ENCODE measurements around the gene NPRL2. TPM values are rescaled to one million over a fixed set of nuclear protein-coding genes. Genes with fewer than 3 reads are reported as not detected.
A peak's percentile ranks its signal among the peaks of the same experiment; 100 is the strongest.

The NPRL2 gene
- total and polyA plus RNA-seq, 7 donors: 16.8 to 28.5 (median 19.1) TPM

DNA sequence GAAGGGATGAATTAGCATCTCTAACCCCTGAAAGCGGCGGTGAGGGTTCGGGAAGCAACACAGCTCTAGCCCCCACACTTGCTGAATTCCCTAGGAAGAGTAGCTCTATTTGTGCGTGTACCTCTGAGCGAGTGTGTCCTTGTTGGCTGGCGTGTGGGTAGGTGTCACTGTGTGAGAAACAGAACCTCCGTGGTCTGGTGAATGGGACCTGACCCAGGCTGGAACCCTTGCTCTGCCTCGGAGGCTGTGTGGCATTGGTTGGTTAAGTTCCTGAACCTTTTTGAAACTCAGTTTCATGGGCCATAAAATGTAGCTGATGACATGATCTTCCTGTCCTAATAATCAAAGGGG lies 9.2 kb upstream of the NPRL2 start:
- no peaks in the 10 kb centered on the region for H3K9me3 ChIP-seq
- H3K27me3 ChIP-seq: no peaks in the 10 kb centered on the region
- WGBS, 2 donors: 30 to 31% methylated on average over 8 of the region's 8 CpGs
- peak overlapping the region in 2 of 4 donors; percentile 90 to 93 for H3K27ac ChIP-seq
- DNase-seq: no peak
- peak overlapping the region in 3 of 4 donors; percentile 69 to 84 (median 72) for H3K4me3 ChIP-seq
- intact Hi-C loops (cut with DNase I): loop anchor here (5.0 to 10.0 kb wide), 2 partner anchors 258 to 1035 kb away; partner anchors contain the start of genes MAPKAPK3 and RBM15B
- TF ChIP-seq POLR2A (IDR thresholded peaks at IDR 0.05): no peak
- no peak for TF ChIP-seq POLR2AphosphoS5 (IDR thresholded peaks at IDR 0.05)
- no peak for TF ChIP-seq EP300 (IDR thresholded peaks at IDR 0.05)
- TF ChIP-seq, protein P1, sequence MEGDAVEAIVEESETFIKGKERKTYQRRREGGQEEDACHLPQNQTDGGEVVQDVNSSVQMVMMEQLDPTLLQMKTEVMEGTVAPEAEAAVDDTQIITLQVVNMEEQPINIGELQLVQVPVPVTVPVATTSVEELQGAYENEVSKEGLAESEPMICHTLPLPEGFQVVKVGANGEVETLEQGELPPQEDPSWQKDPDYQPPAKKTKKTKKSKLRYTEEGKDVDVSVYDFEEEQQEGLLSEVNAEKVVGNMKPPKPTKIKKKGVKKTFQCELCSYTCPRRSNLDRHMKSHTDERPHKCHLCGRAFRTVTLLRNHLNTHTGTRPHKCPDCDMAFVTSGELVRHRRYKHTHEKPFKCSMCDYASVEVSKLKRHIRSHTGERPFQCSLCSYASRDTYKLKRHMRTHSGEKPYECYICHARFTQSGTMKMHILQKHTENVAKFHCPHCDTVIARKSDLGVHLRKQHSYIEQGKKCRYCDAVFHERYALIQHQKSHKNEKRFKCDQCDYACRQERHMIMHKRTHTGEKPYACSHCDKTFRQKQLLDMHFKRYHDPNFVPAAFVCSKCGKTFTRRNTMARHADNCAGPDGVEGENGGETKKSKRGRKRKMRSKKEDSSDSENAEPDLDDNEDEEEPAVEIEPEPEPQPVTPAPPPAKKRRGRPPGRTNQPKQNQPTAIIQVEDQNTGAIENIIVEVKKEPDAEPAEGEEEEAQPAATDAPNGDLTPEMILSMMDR (IDR thresholded peaks at IDR 0.05): no peak
- H3K4me1 ChIP-seq: peaks cover 0 to 56% (median 40%) of the 10 kb centered on the region in 4 donors
- H3K36me3 ChIP-seq: peaks cover 5 to 27% (median 9%) of the 10 kb centered on the region in 4 donors

DNA sequence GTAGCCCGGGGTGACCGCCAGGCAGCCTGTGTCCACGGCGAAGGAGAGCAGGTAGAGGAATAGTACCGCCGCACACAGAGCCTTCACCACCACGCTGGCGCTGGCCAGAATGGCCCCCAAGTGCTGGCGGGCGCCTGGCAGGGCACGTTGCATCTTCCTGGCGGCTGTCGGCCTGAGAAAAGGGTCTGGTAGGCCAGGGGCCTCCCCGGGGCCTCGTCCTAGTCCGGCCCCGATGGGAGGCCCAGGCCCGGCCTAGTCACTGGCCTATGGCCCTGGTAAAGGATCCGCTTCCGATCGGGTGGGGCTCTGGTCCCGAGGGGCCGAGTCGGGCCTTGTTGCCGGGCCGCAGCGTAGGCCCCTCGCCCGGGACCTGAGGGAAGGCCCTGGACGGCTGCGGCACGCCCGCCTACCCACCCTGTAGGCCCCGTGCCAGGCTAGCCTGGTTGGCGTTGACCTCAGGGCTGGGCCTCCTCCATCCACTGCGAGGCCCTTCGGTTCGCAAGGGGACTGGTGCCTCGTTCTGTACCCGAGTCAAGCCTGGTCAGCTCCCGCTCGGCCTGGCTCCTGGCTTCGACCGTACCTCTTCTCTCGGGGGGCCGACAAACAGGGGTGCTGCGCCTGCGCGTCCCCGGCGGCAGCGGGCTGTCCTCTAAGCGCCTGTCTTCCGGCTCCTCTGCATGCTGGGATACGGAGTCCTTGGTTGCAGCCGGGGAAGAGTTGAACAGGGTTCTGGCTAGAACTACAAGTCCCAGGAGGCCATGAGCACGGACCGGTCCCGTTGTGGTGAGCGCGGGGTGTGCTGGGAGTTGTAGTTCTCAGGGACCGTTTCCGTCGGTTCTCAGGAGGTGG lies 8.6 kb upstream of the NPRL2 start, which contains the start of gene TMEM115:
TSS of gene TMEM115 (minus strand) at position 611 of the 849 bp plus-strand sequence. CDS start at position 153, 458 bp downstream.
- Histone ChIP-seq H3K4me1 (peaks cover 0 to 50% (median 34%) of the 10 kb centered on the region in 4 donors), H3K27me3 (no peaks in the 10 kb centered on the region), H3K36me3 (peaks cover 11 to 33% (median 14%) of the 10 kb centered on the region in 4 donors), H3K4me3 (peak within 1 kb of the TSS; percentile 69 to 84 (median 78)), H3K27ac (peak within 1 kb of the TSS; percentile 82 to 93 (median 91)), H3K9me3 (no peaks in the 10 kb centered on the region)
- 1% methylated on average over 64 of the region's 64 CpGs for WGBS, 2 donors
- TF ChIP-seq POLR2A (IDR thresholded peaks at IDR 0.05) (peak in 1 of 2 donors; percentile 59), EP300 (IDR thresholded peaks at IDR 0.05) (no peak), POLR2AphosphoS5 (IDR thresholded peaks at IDR 0.05) (peak; percentile 81 to 91 (median 85))
- TF ChIP-seq, protein P1 (IDR thresholded peaks at IDR 0.05): no peak
- DNase-seq: peak; percentile 99
- intact Hi-C loops (cut with DNase I): loop anchor here (10.0 kb wide), 1 partner anchor 1036 kb away; the partner anchor contains the start of gene RBM15B

DNA sequence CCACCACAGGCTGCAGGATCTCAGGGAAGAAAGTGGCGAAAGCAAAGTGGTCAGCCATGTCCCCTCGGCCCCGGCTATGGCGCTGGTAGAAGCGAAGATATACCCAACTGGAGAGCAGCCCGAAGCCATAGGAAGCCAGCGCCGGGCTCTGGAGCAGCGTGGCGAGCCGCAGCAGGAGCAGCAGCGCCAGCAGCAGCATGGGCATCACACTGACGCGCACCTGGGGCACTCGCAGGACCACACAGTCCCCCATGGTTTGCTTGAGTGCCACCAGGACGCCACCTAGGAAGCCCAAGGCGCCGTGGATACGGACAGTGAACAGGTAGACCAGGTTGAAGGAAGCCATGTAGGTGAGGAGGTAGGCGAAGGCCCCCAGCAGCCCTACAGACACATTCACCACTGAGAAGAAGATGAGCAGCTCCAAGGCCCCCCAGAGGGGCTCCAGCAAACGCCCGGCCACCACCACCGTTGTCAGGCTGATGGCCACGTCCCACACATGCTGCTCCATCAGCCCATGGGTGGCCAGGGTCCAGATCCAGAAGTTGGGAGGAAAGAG lies 7.9 kb upstream of the NPRL2 start:
- Histone ChIP-seq H3K4me3 (peak overlapping the region; percentile 69 to 84 (median 78)), H3K4me1 (peaks cover 0 to 49% (median 33%) of the 10 kb centered on the region in 4 donors), H3K36me3 (peaks cover 14 to 40% (median 20%) of the 10 kb centered on the region in 4 donors), H3K9me3 (no peaks in the 10 kb centered on the region), H3K27ac (peak overlapping the region; percentile 82 to 93 (median 91)), H3K27me3 (no peaks in the 10 kb centered on the region)
- WGBS, 2 donors: 23 to 61% methylated on average over 24 of the region's 24 CpGs
- intact Hi-C loops (cut with DNase I): loop anchor here (10.0 kb wide), 1 partner anchor 1036 kb away; the partner anchor contains the start of gene RBM15B
- DNase-seq: no peak
- no peak for TF ChIP-seq EP300 (IDR thresholded peaks at IDR 0.05)
- TF ChIP-seq POLR2A (IDR thresholded peaks at IDR 0.05): no peak
- TF ChIP-seq, protein P1 (IDR thresholded peaks at IDR 0.05): no peak
- no peak for TF ChIP-seq POLR2AphosphoS5 (IDR thresholded peaks at IDR 0.05)

DNA sequence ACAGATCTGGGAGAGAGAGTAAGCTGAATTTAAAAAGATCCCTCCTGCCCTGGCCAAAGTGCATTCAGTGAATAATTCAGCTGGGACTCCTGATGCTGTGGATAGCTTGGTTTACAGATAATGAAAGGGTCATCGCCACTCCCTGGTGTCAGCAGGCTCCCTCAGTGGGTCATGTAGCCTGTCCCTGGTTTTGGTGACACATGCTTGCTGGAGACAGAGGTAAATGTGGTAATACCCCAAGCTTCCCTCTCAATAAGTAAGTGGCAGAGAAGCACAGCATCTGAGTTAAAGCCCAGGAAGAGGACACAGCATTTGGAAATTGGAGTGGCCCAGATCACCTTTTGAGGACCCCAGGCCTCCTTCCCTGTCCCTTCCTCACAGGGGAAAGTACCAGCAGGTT lies 6.9 kb upstream of the NPRL2 start:
- Histone ChIP-seq H3K27me3 (no peaks in the 10 kb centered on the region), H3K9me3 (no peaks in the 10 kb centered on the region), H3K4me1 (peaks cover 0 to 49% (median 33%) of the 10 kb centered on the region in 4 donors), H3K27ac (peak overlapping the region in 3 of 4 donors; percentile 11 to 90 (median 82)), H3K36me3 (peaks cover 14 to 50% (median 24%) of the 10 kb centered on the region in 4 donors), H3K4me3 (peak overlapping the region; percentile 69 to 84 (median 78))
- TF ChIP-seq POLR2A (IDR thresholded peaks at IDR 0.05): no peak
- TF ChIP-seq, protein P1 (IDR thresholded peaks at IDR 0.05): no peak
- TF ChIP-seq EP300 (IDR thresholded peaks at IDR 0.05): no peak
- no peak for TF ChIP-seq POLR2AphosphoS5 (IDR thresholded peaks at IDR 0.05)
- WGBS, 2 donors: 45 to 80% methylated on average over 1 of the region's 1 CpG
- intact Hi-C loops (cut with DNase I): loop anchor here (10.0 kb wide), 1 partner anchor 1037 kb away; the partner anchor contains the start of gene RBM15B
- no peak for DNase-seq
